GM19467 (cell line): ENCODE data around the gene ST8SIA3.

Experiments
- ATAC-seq: cut with Tn5 transposase; IDR thresholded peaks from one replicate; pipeline ENCODE4 v1.9.1; 2021; ENCODE audit warnings: mild to moderate bottlenecking, moderate library complexity; ENCODE audit not compliant: unreplicated experiment

ST8SIA3 gene, protein sequence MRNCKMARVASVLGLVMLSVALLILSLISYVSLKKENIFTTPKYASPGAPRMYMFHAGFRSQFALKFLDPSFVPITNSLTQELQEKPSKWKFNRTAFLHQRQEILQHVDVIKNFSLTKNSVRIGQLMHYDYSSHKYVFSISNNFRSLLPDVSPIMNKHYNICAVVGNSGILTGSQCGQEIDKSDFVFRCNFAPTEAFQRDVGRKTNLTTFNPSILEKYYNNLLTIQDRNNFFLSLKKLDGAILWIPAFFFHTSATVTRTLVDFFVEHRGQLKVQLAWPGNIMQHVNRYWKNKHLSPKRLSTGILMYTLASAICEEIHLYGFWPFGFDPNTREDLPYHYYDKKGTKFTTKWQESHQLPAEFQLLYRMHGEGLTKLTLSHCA

GRCh38 chr18:57352271-57352701 lies at the start of gene ST8SIA3:
ST8SIA3 (plus strand) TSS chr18:57352557; CDS start chr18:57352847, 290 bp downstream.
- ATAC-seq, result no peak

GRCh38 chr18:57311472-57311871 lies 40.9 kb upstream of the ST8SIA3 start:
- no peak for ATAC-seq

GRCh38 chr18:57312346-57313144 lies 39.8 kb upstream of the ST8SIA3 start:
- ATAC-seq, result no peak

- ATAC-seq, result no peak
Observed at GRCh38 chr18:57320603-57321002, 31.8 kb upstream of the ST8SIA3 start.

DNA sequence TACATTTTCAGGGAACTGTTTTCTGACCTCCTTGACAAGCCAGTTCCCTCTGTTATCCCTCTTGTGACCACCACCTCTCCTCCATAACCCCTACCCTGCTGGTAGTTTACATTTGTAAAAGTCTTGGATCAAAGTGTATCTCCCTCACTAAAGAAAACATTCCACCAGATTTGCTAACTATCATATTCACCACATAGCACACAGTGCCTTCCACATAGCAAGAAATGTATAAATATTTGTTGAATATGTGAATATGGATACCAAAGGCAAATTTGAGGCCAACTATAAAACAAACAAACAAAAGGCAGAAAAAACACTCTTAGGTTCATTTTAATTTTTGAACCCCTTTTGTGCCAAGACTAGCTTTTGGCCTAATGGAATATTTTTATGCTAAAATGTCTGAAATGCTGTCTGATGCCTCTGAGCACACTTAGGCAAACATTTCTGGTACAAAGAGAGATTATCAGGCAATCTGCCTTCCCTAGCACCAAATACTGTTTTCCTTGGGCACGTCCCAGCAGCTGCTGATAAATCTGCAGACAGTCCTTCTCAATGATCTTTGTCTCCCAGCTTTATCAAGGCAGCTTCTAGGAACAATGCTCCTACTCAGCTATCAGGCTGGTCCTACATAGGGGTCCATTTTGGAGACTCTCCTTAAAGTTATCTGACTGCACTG lies 26.7 kb upstream of the ST8SIA3 start:
- ATAC-seq, result no peak

GRCh38 chr18:57326718-57327323 lies 25.5 kb upstream of the ST8SIA3 start:
- ATAC-seq, result no peak

DNA sequence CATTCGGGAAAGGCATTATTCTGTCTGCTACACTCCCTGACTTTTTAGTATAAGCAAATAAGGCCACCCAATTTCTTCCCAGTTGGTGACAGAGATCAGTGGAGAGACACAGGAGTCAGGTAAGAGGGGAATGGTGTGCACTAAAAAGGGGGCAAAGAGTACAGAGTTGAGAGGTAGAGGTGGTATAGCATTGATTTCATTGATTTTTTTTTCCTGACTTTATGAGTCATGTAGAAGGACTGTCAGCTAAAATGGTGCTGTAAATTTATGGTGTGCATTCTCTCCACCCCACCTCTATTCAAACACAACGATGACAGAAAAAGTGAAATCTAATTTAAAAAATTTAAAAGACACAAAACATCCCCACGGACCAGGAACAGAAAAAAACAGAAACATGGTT lies 23.7 kb upstream of the ST8SIA3 start:
- ATAC-seq, result no peak

GRCh38 chr18:57329856-57330255 lies 22.5 kb upstream of the ST8SIA3 start:
- ATAC-seq, result no peak

GRCh38 chr18:57331718-57332117 lies 20.6 kb upstream of the ST8SIA3 start:
- ATAC-seq, result no peak

GRCh38 chr18:57333940-57334339 lies 18.4 kb upstream of the ST8SIA3 start:
- ATAC-seq, result no peak

DNA sequence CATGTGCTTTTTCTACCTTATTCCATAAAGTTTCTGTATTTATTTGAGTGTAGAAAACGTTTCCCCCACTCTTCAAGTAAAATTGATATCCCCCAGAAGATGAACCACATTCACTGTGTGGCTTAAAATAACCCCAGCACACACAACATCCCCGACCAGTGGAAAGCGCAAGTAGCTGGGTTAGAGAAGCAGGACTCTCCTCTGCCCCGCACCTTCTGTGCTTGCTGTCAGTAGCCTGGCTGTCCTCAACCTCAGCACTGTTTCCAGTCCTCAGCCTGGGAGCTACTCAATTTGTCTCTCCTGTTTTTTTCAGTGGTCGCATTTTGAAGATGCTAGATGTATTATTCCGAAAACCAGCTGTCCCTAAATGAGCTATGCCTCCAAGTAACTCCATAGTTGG lies 18.0 kb upstream of the ST8SIA3 start:
- no peak for ATAC-seq

- no peak for ATAC-seq
Observed at GRCh38 chr18:57336343-57336742, 16.0 kb upstream of the ST8SIA3 start.

DNA sequence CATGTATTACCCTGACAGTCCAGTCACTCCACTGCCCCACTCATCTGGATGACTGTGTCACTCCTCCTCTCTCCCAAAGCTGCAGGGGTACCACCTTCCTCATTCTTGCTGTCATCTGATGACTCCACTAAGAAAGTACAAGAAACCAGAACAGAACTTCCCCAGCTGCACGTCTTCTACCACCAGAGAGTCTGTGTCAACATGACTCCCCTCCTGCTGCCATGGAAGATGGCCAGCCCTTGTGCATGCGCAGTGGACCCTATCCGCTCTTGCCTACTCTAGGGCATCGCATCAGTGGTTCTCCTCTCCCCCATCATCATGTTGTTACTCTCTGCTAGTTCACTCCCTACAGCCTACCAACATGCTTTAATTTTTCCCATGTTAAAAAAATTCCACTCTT lies 14.5 kb upstream of the ST8SIA3 start:
- ATAC-seq, result no peak

GRCh38 chr18:57343833-57344232 lies 8.5 kb upstream of the ST8SIA3 start:
- no peak for ATAC-seq

DNA sequence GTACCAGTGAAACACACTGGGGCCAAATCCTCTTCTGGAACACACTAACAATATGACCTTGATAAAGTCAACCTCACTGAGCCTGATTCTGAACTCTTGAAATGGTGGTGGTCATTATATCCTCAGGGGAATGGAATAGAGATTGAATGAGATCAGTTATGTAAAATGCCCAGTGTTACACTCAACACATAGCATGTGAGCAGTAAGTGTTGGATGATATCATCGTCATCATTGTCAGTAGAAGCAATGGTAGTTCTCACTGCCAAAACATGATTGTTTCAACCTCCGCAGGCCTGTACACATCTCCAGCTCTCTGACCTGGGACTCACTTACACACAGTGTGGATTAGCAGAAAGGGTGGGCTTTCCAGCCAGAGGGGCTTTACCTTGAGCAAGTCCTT lies 5.5 kb upstream of the ST8SIA3 start:
- no peak for ATAC-seq

DNA sequence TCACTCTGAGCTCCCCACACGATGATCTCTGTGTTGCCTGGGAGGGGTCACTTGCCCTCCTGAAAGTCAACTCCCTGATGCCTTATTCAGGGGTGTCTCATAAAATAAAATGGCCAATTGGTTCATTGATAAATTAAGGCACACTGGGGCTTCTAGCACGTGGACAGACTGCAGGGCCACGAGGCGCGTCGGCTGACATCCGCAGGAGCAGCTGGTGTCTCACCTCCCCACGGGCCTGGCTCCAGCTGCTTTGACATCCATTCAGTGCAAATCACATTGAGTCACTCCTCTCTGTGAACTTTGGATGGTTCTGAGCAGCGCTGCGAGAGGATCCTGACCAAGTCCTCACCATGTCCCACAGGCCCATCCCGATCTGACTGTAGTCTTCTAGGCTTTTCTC lies 4.6 kb upstream of the ST8SIA3 start:
- no peak for ATAC-seq

- no peak for ATAC-seq
Observed at GRCh38 chr18:57352761-57353136, 392 bp downstream of the ST8SIA3 start.

DNA sequence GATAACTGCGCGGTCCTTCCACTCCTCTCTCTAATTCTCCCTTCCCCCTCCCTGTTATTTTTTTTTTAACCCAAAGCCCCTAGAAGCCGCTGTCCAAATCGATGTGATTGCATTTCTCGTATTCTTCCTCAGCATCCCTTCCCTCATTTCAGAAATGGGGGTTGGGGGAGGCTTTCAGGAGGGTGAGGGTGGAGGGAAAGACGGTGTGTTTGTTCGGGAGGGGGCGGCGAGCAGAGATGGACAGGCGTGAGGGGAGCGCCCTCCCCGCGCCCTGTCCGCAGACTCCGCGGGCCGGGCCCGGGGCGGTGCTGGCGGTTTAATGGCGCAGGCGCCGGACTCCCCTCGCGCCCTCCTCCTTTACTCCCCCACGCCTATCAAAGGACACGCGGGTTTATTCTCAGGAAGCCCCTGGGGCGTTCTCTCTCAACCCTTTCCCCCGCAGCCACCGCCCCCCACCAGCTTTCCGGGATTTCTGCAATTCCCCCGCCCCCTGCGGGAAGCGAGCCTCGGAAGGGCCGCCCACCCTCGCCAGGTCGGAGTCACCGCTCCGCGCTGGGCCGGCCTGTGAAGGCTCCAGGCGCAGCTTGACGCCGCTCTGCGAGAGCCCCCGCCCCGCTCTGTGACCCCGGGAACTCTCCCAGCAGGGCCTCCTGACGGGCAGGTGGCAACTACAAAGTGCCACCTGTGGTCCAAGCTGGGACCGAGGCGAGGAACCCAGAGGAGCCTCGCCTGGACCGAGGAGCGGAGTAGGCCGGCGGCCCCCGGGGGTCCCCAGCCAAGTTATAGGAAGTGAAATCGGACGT lies 981 bp downstream of the ST8SIA3 start:
- ATAC-seq, result no peak

DNA sequence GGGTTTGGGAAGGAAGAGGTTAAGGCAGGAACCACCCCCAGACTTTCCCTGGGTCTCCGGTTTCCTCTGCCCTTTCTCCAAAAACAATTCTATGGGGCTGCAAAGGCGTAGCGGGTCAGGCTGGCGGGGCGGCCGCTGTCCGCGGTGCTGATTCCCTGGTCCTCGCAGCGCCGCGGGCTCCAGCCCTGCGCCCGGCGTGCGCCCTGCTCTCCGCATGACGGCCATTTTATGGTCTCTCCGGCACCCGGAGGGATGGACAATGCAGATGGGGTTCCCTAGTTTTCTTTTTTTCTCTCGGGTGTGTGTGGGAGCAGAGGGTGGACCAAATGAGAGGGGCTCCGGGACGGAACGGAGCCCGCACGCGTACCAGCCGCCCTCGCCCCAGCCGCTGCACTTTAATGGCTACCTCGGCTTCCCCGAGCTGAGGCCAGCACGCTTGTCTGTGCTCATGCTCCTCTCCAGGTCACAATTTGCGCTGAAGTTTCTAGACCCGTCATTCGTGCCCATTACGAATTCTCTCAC lies 1.6 kb downstream of the ST8SIA3 start:
- ATAC-seq, result no peak

- ATAC-seq, result no peak
Observed at GRCh38 chr18:57359433-57359832, 7.1 kb downstream of the ST8SIA3 start.
